Activated naive CD8-positive, alpha-beta T cell treated with anti-CD3 and anti-CD28 coated beads, Interleukin-2, amount 50 U/mL, for 24 hours (primary cell): ENCODE measurements around the gene CXXC4.

Source experiments
- ATAC-seq: fragments of 150-1000 bp; cut with Tn5 transposase; one replicate; pipeline ENCODE4 v1.10.0; 2021
- DNase-seq: peaks from one replicate; pipeline ENCODE4 v3.0.0; 2021
- H3K27ac Mint-ChIP-seq: one replicate; pipeline ENCODE4 v1.8.0; 2021; ENCODE audit warnings: mild to moderate bottlenecking, mixed read lengths
- H3K27me3 Mint-ChIP-seq: one replicate; pipeline ENCODE4 v1.8.0; 2021; ENCODE audit warnings: mixed read lengths
- H3K36me3 Mint-ChIP-seq: one replicate; pipeline ENCODE4 v1.8.0; 2021; ENCODE audit warnings: low read depth, mixed read lengths
- H3K4me1 Mint-ChIP-seq: one replicate; pipeline ENCODE4 v1.8.0; 2021; ENCODE audit warnings: mixed read lengths
- H3K4me3 Mint-ChIP-seq: one replicate; pipeline ENCODE4 v1.8.0; 2021; ENCODE audit warnings: mild to moderate bottlenecking, moderate library complexity, mixed read lengths
- H3K9me3 Mint-ChIP-seq: one replicate; pipeline ENCODE4 v1.8.0; 2021; ENCODE audit warnings: mixed read lengths

The CXXC4 gene

GRCh38 chr4:104494185-104494584 is 509 bp downstream of the CXXC4 start:
- Mint-ChIP-seq H3K4me3 (peak overlapping the region; percentile 34), H3K36me3 (peaks cover 3% of the 10 kb centered on the region), H3K9me3 (no peaks in the 10 kb centered on the region), H3K27ac (no peak overlapping the region), H3K27me3 (peaks cover 67% of the 10 kb centered on the region), H3K4me1 (peaks cover 35% of the 10 kb centered on the region)
- DNase-seq (no peak), ATAC-seq (no peak)

- ATAC-seq (no peak), DNase-seq (no peak)
- peaks cover 3% of the 10 kb centered on the region for H3K36me3 Mint-ChIP-seq
- H3K4me1 Mint-ChIP-seq = peaks cover 35% of the 10 kb centered on the region
- H3K9me3 Mint-ChIP-seq = no peaks in the 10 kb centered on the region
- H3K27me3 Mint-ChIP-seq = peaks cover 73% of the 10 kb centered on the region
- H3K27ac Mint-ChIP-seq = no peak overlapping the region
- no peak overlapping the region for H3K4me3 Mint-ChIP-seq
Observed at GRCh38 chr4:104493081-104493831, 1.4 kb downstream of the CXXC4 start.

GRCh38 chr4:104492183-104492771 is 2.4 kb downstream of the CXXC4 start:
- peaks cover 35% of the 10 kb centered on the region for H3K4me1 Mint-ChIP-seq
- H3K27me3 Mint-ChIP-seq = peaks cover 71% of the 10 kb centered on the region
- H3K9me3 Mint-ChIP-seq = no peaks in the 10 kb centered on the region
- DNase-seq (no peak), ATAC-seq (no peak)
- H3K27ac Mint-ChIP-seq = no peak overlapping the region
- peaks cover 3% of the 10 kb centered on the region for H3K36me3 Mint-ChIP-seq
- H3K4me3 Mint-ChIP-seq = peak overlapping the region; percentile 61

DNA sequence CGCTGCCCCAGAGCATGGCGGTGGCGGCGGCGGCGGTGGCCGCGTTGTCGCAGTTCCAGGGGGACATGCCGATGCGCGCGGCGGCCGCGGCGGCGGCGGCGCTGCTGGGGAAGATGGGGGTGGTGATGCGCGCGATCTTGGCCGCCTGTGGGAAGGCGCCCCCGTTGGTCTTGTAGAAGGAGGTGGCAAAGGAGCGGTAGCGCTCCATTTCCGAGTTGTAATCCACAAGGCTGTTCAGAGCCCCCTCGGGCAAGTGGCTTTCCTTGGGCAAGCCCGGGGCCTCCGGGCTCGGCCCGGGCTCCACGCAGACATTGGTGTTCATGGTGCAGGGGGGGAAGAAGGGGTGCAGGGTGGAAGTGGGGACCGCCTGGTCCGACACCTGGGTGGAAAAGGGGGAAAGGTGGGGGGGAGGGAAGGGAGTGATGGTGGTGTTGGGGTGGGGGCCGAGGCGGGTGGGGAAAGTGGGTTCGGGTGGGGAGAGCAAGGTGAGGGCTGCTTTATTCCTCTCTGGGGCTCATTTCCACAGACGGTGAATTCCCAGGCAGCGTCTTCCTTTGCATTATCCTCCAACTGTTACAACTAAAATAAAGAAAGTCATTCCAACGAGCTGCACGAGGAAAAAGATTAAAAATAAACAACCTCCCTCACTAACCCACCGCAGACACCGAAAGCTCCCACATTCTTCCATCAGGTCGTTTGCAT is 3.1 kb downstream of the CXXC4 start:
- DNase-seq (peak; percentile 27), ATAC-seq (peak; percentile 38)
- Mint-ChIP-seq H3K9me3 (no peaks in the 10 kb centered on the region), H3K4me3 (peak overlapping the region; percentile 61), H3K4me1 (peaks cover 35% of the 10 kb centered on the region), H3K27me3 (peaks cover 70% of the 10 kb centered on the region), H3K36me3 (peaks cover 3% of the 10 kb centered on the region), H3K27ac (no peak overlapping the region)

- peak; percentile 30 for ATAC-seq
- DNase-seq = peak; percentile 48
- H3K4me3 Mint-ChIP-seq = peak overlapping the region; percentile 71
- H3K36me3 Mint-ChIP-seq = peaks cover 3% of the 10 kb centered on the region
- H3K27ac Mint-ChIP-seq = no peak overlapping the region
- H3K9me3 Mint-ChIP-seq = no peaks in the 10 kb centered on the region
- H3K27me3 Mint-ChIP-seq = peaks cover 66% of the 10 kb centered on the region
- H3K4me1 Mint-ChIP-seq = peaks cover 35% of the 10 kb centered on the region
Observed at GRCh38 chr4:104490770-104491480, 3.8 kb downstream of the CXXC4 start.

DNA sequence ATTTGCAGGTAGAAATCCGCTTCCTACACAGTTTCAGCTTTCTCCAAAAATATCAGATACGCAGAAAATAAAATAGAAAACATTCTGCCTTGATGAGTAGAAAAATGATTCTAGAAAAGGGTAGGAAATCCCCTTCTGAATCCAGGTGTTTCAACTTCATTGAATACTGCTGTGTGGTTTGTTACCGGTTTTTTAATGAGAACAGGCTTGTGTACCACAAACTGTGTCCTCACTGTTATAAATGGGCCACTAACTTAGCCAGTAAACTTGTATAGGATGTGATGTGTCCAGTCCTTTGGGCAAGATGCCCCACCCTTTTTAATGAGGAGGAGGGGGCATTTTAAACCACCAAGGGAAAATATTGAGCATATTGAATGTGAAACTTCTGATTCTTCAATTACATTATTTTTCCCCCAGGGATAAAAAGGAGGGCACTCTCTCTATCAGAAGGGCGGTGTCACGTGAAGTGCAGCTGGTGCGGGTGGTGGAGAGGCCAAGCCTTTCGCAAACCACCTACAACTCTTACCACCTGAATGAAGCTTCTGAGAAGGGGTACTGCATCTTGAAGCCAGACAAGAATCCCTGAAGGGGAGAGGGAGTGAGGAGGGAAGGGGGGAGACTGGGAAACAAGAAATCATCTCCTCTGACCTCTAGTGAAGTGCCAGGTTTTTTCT is 4.5 kb downstream of the CXXC4 start:
- peaks cover 30% of the 10 kb centered on the region for H3K4me1 Mint-ChIP-seq
- H3K27ac Mint-ChIP-seq = peak overlapping the region; percentile 7
- DNase-seq (peak; percentile 3), ATAC-seq (peak; percentile 42)
- no peaks in the 10 kb centered on the region for H3K9me3 Mint-ChIP-seq
- peaks cover 62% of the 10 kb centered on the region for H3K27me3 Mint-ChIP-seq
- H3K36me3 Mint-ChIP-seq = peaks cover 2% of the 10 kb centered on the region
- peak overlapping the region; percentile 61 for H3K4me3 Mint-ChIP-seq

GRCh38 chr4:104489731-104490095 is 5.0 kb downstream of the CXXC4 start:
- DNase-seq (no peak), ATAC-seq (no peak)
- Mint-ChIP-seq H3K4me3 (no peak overlapping the region), H3K36me3 (no peaks in the 10 kb centered on the region), H3K27ac (no peak overlapping the region), H3K27me3 (peaks cover 59% of the 10 kb centered on the region), H3K4me1 (peaks cover 27% of the 10 kb centered on the region), H3K9me3 (no peaks in the 10 kb centered on the region)

DNA sequence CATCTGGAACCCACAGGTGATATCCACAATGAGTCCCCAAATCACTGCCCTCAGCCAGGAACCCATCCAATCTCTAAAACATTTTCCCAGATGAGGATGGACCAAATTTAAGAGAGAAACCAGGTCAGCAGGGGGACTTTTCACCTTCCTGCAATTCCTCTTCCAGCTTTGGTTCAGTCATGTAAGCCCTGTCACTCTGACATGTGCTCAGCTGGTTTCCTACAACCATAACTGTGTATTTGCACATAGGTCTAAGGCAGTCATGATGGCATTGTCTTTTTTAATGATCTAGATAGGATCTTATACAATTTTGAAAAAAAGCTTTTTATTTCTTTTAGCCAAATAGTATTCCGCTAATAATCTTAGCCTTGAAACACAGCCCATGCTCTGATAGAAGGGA is 6.5 kb downstream of the CXXC4 start:
- H3K36me3 Mint-ChIP-seq = no peaks in the 10 kb centered on the region
- DNase-seq (no peak), ATAC-seq (no peak)
- peaks cover 23% of the 10 kb centered on the region for H3K4me1 Mint-ChIP-seq
- no peak overlapping the region for H3K27ac Mint-ChIP-seq
- H3K27me3 Mint-ChIP-seq = peaks cover 46% of the 10 kb centered on the region
- H3K9me3 Mint-ChIP-seq = no peaks in the 10 kb centered on the region
- H3K4me3 Mint-ChIP-seq = no peak overlapping the region

DNA sequence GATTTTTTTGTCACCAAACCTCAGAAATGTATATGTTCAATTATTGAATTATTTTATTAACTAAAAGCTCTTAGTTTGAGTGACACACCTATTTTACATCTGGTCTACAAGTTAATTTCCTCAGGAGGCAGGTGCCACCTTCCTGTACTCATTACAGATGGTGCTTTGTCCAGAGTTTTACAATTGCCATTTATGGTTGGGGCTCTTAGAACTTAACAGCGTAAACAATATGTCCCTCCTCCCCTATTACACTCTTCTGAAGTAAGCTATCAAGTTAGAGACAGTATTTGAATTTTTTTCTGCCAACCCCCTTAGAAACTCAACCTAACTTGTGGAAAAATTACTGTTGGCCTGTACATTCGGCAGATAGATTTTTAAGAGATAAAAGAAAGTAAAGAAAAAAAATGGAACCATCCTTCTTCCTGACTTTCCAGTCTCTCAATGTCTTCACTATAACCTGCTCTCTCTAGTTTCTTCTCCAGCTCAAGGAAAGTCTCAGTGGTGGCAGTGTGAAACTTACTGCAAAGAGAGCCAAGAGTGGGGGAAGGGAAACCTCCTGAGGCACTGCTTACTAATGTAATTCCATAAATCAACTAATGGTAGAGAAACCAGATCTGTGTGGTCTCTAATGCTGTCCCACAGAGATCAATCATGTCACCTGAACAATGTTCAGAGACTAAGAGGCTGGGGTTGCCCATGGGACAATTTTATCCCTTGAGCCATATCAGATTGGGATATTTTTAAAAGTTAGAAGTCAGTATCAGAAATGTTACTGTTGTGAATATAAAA is 7.8 kb downstream of the CXXC4 start:
- no peak overlapping the region for H3K4me3 Mint-ChIP-seq
- ATAC-seq (no peak), DNase-seq (no peak)
- H3K9me3 Mint-ChIP-seq = no peaks in the 10 kb centered on the region
- H3K4me1 Mint-ChIP-seq = peaks cover 18% of the 10 kb centered on the region
- H3K36me3 Mint-ChIP-seq = no peaks in the 10 kb centered on the region
- peaks cover 35% of the 10 kb centered on the region for H3K27me3 Mint-ChIP-seq
- H3K27ac Mint-ChIP-seq = no peak overlapping the region

DNA sequence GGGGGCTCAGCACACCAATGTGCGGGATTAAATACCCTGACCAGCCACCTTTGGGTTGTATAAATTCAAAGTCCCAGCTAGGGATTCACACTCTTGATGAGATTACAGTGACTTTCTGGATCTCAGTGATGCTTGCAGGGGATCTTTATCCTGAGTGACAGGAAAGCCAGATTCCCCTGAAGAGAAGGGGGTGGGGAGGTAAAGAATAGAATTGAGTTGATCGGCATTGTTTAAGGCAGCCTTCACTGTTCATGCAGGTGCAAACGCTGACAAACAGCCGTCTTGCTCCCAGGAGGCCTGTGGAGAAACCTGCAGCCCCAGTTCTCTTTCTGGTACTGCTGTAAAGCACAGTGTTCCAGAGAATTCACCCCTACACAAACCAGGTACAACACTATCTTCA is 19.0 kb downstream of the CXXC4 start:
- DNase-seq = no peak
- Mint-ChIP-seq H3K4me3 (no peak overlapping the region), H3K27me3 (peaks cover 2% of the 10 kb centered on the region)

DNA sequence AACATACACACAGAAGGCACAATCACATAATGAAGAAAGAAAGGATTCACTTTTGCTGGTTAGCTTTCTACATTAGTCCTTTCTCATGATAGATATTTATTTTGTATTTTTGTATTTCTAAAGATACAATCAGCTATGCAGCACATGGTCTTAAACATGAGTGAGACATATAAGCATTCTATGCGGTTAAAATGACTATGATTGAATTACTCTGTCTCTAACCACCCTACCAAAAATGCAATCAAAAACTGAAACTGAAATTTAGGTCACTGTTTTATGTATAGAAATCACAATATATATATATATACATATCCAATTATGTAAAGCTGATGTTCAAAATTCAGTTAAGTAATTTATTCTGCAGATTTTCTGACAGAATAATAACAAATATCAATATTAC is 21.9 kb downstream of the CXXC4 start:
- no peak for ATAC-seq
- no peaks in the 10 kb centered on the region for H3K27me3 Mint-ChIP-seq
- DNase-seq = no peak
- H3K4me1 Mint-ChIP-seq = no peaks in the 10 kb centered on the region
- H3K36me3 Mint-ChIP-seq = no peaks in the 10 kb centered on the region
- no peaks in the 10 kb centered on the region for H3K9me3 Mint-ChIP-seq
- no peak overlapping the region for H3K4me3 Mint-ChIP-seq
- H3K27ac Mint-ChIP-seq = no peak overlapping the region

More for the DNA sequence above, 19.0 kb downstream of the CXXC4 start:
- no peaks in the 10 kb centered on the region for H3K4me1 Mint-ChIP-seq
- ATAC-seq = no peak
- H3K36me3 Mint-ChIP-seq = no peaks in the 10 kb centered on the region
- no peaks in the 10 kb centered on the region for H3K9me3 Mint-ChIP-seq
- no peak overlapping the region for H3K27ac Mint-ChIP-seq

- Mint-ChIP-seq H3K27ac (no peak overlapping the region), H3K4me1 (no peaks in the 10 kb centered on the region), H3K4me3 (no peak overlapping the region), H3K36me3 (no peaks in the 10 kb centered on the region), H3K9me3 (no peaks in the 10 kb centered on the region), H3K27me3 (peaks cover 4% of the 10 kb centered on the region)
- DNase-seq (no peak), ATAC-seq (no peak)
Observed at GRCh38 chr4:104470770-104471169, 23.9 kb downstream of the CXXC4 start.

GRCh38 chr4:104469794-104470193 is 24.9 kb downstream of the CXXC4 start:
- peaks cover 4% of the 10 kb centered on the region for H3K27me3 Mint-ChIP-seq
- ATAC-seq = no peak

More at GRCh38 chr4:104469794-104470193, 24.9 kb downstream of the CXXC4 start:
- Mint-ChIP-seq H3K27ac (no peak overlapping the region), H3K4me1 (no peaks in the 10 kb centered on the region), H3K36me3 (no peaks in the 10 kb centered on the region), H3K4me3 (no peak overlapping the region), H3K9me3 (no peaks in the 10 kb centered on the region)
- no peak for DNase-seq
